Osteoblast (primary cell): ENCODE results near the gene DNAJC19. TPM values are rescaled to one million over a fixed set of nuclear protein-coding genes. Genes with fewer than 3 reads are reported as not detected.
"Not testable (repeated sequence)": the region's sequence is repeated elsewhere in the genome, so short reads cannot be mapped to it uniquely, and the experiment has no call there.

ENCODE experiments used
- DNase-seq: peaks from one replicate; pipeline ENCODE4 v3.0.0; 2011; ENCODE audit warnings: low spot score, mixed read lengths; ENCODE audit not compliant: insufficient read length; ENCODE audit errors: missing footprints
- H2AFZ ChIP-seq: 2 replicates; pipeline ENCODE4 v1.6.0; 2011; ENCODE audit warnings: mild to moderate bottlenecking, low read length
- H3K27ac ChIP-seq: 2 replicates; pipeline ENCODE4 v1.5.1; 2011; ENCODE audit warnings: mild to moderate bottlenecking, low read depth, low read length, moderate library complexity
- H3K27me3 ChIP-seq: 2 replicates; pipeline ENCODE4 v1.6.0; 2012; ENCODE audit warnings: mild to moderate bottlenecking, control low read depth, inconsistent platforms, low read length, moderate library complexity; ENCODE audit not compliant: insufficient read depth
- H3K36me3 ChIP-seq: 2 replicates; pipeline ENCODE4 v1.5.1; 2011; ENCODE audit warnings: mild to moderate bottlenecking, low read length, control low read depth, moderate library complexity; ENCODE audit not compliant: insufficient read depth
- H3K4me1 ChIP-seq: 2 replicates; pipeline ENCODE4 v1.5.1; 2011; ENCODE audit warnings: mild to moderate bottlenecking, low read length, control low read depth, moderate library complexity; ENCODE audit not compliant: insufficient read depth
- H3K4me2 ChIP-seq: 2 replicates; pipeline ENCODE4 v1.6.0; 2011; ENCODE audit warnings: mild to moderate bottlenecking, low read length; ENCODE audit not compliant: insufficient read depth
- H3K4me3 ChIP-seq: fragments of 200-600 bp; sonication (generic); 3 replicates; pipeline ENCODE4 v1.5.1; 2012; ENCODE audit warnings: mild to moderate bottlenecking, low read length, inconsistent platforms; ENCODE audit not compliant: insufficient read depth
- H3K79me2 ChIP-seq: 2 replicates; pipeline ENCODE4 v1.6.0; 2012; ENCODE audit warnings: mild to moderate bottlenecking, low read length, control low read depth, inconsistent platforms; ENCODE audit not compliant: insufficient read depth
- H3K9me3 ChIP-seq: 2 replicates; pipeline ENCODE4 v1.5.1; 2011; ENCODE audit warnings: low read depth, low read length, control low read depth
- H4K20me1 ChIP-seq: 2 replicates; pipeline ENCODE4 v1.6.0; 2012; ENCODE audit warnings: mild to moderate bottlenecking, low read length, control low read depth; ENCODE audit not compliant: insufficient read depth
- total RNA-seq: library from RNA; depleted of rRNA; stranded (reverse); fragments of >200 nt; gene quantifications from 2 replicates; pipeline ENCODE4 v1.2.3, GENCODE V29; 2012
- TF ChIP-seq, protein P1 (sequence below): IDR thresholded peaks from 2 replicates; pipeline ENCODE4 v1.5.1; 2011; ENCODE audit warnings: mild to moderate bottlenecking, low read depth, low read length, moderate library complexity; ENCODE audit errors: extremely low read depth

Gene DNAJC19
- total RNA-seq, 1 donor = 27.9 TPM

DNA sequence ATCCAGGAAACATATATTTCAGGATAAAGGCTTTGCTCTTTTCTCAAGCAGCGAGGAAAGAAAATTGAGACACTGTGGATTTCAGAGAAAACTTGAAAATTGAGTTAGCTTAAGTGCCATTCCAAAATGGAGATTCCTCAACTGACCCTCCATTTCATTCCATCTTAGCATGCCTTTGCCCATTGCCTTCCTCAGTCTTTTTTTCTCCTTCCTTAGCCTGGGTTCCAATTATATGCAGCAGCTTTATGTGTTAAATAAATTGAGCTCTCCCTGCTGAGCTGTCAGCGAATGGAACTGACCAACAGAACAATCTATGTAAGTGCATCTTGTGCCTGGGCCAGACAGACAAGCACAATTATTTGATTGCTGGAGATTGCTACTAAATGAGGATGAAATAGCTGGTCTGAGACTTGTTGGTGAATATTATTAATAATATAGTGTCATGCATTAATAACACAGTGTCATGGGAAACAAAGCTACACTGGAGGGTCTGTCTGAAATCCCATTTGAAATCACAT, 6.9 kb upstream of the DNAJC19 start:
- Histone ChIP-seq H4K20me1 (no peaks in the 10 kb centered on the region), H3K4me1 (no peaks in the 10 kb centered on the region), H3K27me3 (no peaks in the 10 kb centered on the region), H3K27ac (no peak overlapping the region), H3K9me3 (no peaks in the 10 kb centered on the region), H3K36me3 (no peaks in the 10 kb centered on the region), H3K4me2 (no peak overlapping the region), H3K4me3 (no peak overlapping the region), H2AFZ (no peak overlapping the region), H3K79me2 (no peaks in the 10 kb centered on the region)
- DNase-seq = no peak
- TF ChIP-seq, protein P1, sequence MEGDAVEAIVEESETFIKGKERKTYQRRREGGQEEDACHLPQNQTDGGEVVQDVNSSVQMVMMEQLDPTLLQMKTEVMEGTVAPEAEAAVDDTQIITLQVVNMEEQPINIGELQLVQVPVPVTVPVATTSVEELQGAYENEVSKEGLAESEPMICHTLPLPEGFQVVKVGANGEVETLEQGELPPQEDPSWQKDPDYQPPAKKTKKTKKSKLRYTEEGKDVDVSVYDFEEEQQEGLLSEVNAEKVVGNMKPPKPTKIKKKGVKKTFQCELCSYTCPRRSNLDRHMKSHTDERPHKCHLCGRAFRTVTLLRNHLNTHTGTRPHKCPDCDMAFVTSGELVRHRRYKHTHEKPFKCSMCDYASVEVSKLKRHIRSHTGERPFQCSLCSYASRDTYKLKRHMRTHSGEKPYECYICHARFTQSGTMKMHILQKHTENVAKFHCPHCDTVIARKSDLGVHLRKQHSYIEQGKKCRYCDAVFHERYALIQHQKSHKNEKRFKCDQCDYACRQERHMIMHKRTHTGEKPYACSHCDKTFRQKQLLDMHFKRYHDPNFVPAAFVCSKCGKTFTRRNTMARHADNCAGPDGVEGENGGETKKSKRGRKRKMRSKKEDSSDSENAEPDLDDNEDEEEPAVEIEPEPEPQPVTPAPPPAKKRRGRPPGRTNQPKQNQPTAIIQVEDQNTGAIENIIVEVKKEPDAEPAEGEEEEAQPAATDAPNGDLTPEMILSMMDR = no peak

DNA sequence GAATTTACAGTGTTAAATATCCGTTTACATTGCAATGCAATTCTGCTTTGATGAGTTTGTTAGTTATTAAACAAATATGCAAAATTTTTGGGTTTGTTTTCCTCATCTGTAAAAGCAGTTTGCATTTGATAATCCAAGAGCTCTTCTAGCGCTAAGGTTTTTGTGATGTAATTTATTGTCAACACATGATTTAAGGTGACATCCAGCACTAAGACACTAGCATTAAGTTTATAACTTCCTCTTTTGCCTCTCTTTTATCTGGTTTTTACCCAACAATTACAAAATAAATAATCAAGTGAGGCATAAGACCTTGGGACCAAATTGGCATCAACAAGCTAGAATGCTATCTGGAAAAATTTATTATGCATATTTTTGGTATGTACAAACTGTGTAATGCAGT, 969 bp upstream of the DNAJC19 start:
- Histone ChIP-seq H3K79me2 (peaks cover 21% of the 10 kb centered on the region), H3K9me3 (no peaks in the 10 kb centered on the region), H4K20me1 (no peaks in the 10 kb centered on the region), H3K4me3 (peak overlapping the region; percentile 86), H3K36me3 (peaks cover 7% of the 10 kb centered on the region), H3K4me2 (peak overlapping the region; percentile 98), H2AFZ (peak overlapping the region; percentile 95), H3K4me1 (peaks cover 11% of the 10 kb centered on the region), H3K27me3 (no peaks in the 10 kb centered on the region), H3K27ac (no peak overlapping the region)
- no peak for DNase-seq
- TF ChIP-seq, protein P1 = no peak

DNA sequence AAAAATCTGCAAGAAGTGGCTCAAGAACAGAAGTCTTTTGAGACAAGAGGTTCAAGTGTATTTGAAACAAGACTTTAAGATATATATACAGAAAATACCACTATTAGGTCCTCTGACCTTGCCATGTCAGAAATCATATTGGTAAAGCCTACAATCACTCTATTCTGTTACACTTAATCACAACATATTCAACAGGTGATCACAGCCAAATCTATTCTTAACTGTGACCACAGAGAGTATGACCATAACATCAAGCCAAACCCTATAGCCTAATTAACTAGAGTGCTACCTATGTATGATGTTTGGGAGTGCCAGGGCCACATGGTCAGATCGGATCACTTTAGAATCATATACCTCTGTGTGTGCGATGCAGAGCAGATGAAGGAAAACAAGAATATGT, 2.2 kb downstream of the DNAJC19 start:
- no peaks in the 10 kb centered on the region for H3K27me3 ChIP-seq
- DNase-seq = no peak
- H3K36me3 ChIP-seq = peaks cover 17% of the 10 kb centered on the region
- H3K27ac ChIP-seq = no peak overlapping the region
- no peak overlapping the region for H2AFZ ChIP-seq
- no peaks in the 10 kb centered on the region for H3K9me3 ChIP-seq
- TF ChIP-seq, protein P1 = no peak
- no peak overlapping the region for H3K4me3 ChIP-seq
- peaks cover 21% of the 10 kb centered on the region for H3K79me2 ChIP-seq
- H4K20me1 ChIP-seq = no peaks in the 10 kb centered on the region
- H3K4me2 ChIP-seq = peak overlapping the region; percentile 2
- H3K4me1 ChIP-seq = peaks cover 11% of the 10 kb centered on the region

DNA sequence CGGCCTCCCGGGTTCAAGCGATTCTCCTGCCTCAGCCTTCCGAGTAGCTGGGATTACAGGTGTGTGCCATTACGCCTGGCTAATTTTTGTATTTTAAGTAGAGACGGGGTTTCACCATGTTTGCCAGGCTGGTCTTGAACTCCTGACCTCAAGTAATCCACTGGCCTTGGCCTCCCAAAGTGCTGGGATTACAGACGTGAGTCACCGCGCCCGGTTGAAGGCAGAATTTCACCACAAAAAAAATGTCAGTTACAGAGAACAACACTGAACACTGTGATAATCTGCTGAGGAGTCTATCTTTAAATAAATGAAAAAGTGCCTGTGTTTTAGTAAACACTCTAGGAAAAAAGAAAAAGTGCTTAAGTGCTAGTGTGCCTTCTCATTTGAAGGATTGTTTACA, 3.2 kb downstream of the DNAJC19 start:
- DNase-seq, H3K27ac ChIP-seq, H3K9me3 ChIP-seq, H4K20me1 ChIP-seq, H3K4me2 ChIP-seq, H2AFZ ChIP-seq, H3K27me3 ChIP-seq, H3K4me3 ChIP-seq: not testable (repeated sequence)
- Histone ChIP-seq H3K4me1 (peaks cover 11% of the 10 kb centered on the region), H3K79me2 (peaks cover 21% of the 10 kb centered on the region), H3K36me3 (peaks cover 23% of the 10 kb centered on the region)
